NT2/D1 (cell line): ENCODE data around the gene SH3PXD2A.

Experiments
- DNase-seq: peaks from one replicate; pipeline ENCODE4 v3.0.0-alpha.2; 2011; ENCODE audit warnings: low read depth, low spot score
- H3K27me3 ChIP-seq: 2 replicates; pipeline ENCODE4 v1.6.0; 2011; ENCODE audit warnings: mild to moderate bottlenecking; ENCODE audit not compliant: insufficient read length, insufficient read depth
- H3K36me3 ChIP-seq: 2 replicates; pipeline ENCODE4 v1.6.1; 2011; ENCODE audit warnings: mild to moderate bottlenecking, low read length, mixed read lengths; ENCODE audit not compliant: insufficient read depth, insufficient read length
- H3K4me1 ChIP-seq: 2 replicates; pipeline ENCODE4 v1.5.1; 2011; ENCODE audit not compliant: insufficient read depth, insufficient read length
- H3K4me3 ChIP-seq: 2 replicates; pipeline ENCODE4 v1.5.1; 2011; ENCODE audit warnings: low read depth; ENCODE audit not compliant: insufficient read length
- H3K9ac ChIP-seq: 2 replicates; pipeline ENCODE4 v1.6.0; 2011; ENCODE audit warnings: low read depth; ENCODE audit not compliant: insufficient read length
- H3K9me3 ChIP-seq: 2 replicates; pipeline ENCODE4 v1.5.1; 2011; ENCODE audit warnings: mild to moderate bottlenecking, low read length; ENCODE audit not compliant: insufficient read depth
- SUZ12 ChIP-seq: IDR thresholded peaks from 2 replicates; pipeline ENCODE4 v1.6.1; 2011; ENCODE audit not compliant: insufficient read length, insufficient read depth; ENCODE audit errors: extremely low read depth
- YY1 ChIP-seq: IDR thresholded peaks from 2 replicates; pipeline ENCODE4 v1.6.1; 2011; ENCODE audit not compliant: insufficient read length, insufficient read depth
- ZNF274 ChIP-seq: IDR thresholded peaks from 2 replicates; pipeline ENCODE4 v1.6.1; 2011; ENCODE audit warnings: mild to moderate bottlenecking, low read depth, low read length

The SH3PXD2A gene

DNA sequence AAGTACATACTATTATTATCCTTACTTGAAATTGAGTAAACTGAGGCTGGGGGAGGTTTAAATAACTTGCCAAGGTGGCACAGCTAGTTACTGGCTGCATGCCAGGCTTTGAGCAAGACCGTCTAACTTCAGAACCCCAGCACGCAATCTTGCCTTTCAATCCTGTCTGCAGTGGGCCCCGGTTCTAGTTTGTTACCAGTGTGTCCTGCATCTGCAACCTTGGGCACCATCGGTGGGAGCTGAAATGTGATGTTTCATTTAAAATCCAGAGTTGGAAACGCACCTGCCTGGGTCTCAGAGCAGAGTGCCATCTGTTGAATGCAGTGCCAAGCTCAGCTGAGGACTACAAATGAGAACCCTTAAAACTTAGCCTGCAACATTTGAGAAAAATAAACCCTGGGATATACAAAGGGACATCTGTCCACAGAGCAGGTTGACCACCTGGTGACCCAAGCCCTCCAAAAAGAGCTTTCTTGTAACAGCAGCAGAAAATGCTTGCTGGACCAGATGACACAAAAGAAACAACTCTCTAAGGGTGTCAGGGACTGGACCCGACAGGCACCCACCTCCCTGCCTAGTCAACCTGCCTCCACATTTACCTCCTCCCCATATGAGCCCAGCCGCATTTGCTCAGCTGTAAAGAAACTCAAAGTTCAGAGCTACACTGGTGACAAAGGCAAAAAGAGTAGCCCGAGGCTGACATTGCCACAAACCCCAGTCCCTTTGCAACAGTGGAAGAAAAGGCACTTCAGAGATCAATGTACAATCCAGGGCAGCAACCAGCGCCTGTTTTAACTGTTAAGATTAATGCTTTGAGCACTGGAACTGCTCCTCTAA, 1.7 kb downstream of the SH3PXD2A start:
- no peaks in the 10 kb centered on the region for H3K9me3 ChIP-seq
- H3K36me3 ChIP-seq: peaks cover 4% of the 10 kb centered on the region
- H3K4me3 ChIP-seq: peak overlapping the region; percentile 63
- TF ChIP-seq SUZ12: no peak
- H3K27me3 ChIP-seq: peaks cover 40% of the 10 kb centered on the region
- peaks cover 4% of the 10 kb centered on the region for H3K4me1 ChIP-seq
- peak overlapping the region; percentile 21 for H3K9ac ChIP-seq
- no peak for DNase-seq

DNA sequence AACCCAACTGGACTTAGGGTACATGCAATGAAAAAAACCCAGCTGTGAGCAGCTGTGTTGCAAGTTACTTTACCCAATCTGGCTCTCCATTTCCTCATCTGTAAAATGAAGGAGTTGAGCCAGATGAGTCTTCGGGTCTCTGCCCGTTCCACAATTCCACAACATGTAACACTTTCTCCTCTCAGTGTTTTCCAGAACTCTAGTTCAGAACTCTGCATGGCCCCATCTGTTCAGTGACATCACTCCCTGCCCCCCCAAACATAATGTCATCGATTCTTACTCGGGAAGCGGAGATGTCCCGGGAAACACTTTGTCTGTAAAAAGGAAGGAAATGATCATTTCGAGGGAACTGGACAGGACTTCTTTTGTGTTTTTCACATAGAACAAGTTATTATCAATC, 2.5 kb downstream of the SH3PXD2A start:
- Histone ChIP-seq H3K4me3 (no peak overlapping the region), H3K27me3 (peaks cover 40% of the 10 kb centered on the region), H3K36me3 (peaks cover 4% of the 10 kb centered on the region), H3K9me3 (no peaks in the 10 kb centered on the region), H3K9ac (no peak overlapping the region), H3K4me1 (peaks cover 4% of the 10 kb centered on the region)
- TF ChIP-seq YY1: no peak
- no peak for TF ChIP-seq ZNF274
- no peak for TF ChIP-seq SUZ12
- no peak for DNase-seq

DNA sequence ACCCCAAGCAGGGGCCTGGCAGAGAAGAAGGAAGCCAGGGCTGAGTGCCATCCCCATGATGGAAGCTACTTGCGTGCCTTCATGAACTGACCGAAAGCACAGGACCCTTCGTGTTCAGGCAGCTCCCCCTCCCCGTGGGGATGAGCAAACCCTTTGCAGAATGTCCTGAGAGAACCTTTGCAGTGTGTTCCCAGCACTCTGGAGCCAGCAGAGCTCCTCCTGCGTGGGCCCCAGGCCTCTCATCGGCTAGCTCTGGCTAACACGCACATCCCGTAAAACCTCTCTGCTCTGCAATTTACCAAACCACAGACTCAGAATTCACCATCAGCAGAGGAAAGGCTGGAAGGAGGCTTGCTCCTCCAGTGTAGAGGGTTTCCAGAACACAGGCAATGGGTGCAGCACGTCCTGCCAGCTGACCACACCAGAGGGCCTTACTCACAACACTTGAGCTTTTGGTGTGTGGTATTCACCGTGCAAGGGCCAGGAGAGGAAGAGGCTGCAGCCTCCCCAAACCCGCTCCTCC, 3.1 kb downstream of the SH3PXD2A start:
- no peak for TF ChIP-seq ZNF274
- TF ChIP-seq SUZ12: no peak
- no peak for TF ChIP-seq YY1
- H3K9ac ChIP-seq: no peak overlapping the region
- peaks cover 35% of the 10 kb centered on the region for H3K27me3 ChIP-seq
- H3K9me3 ChIP-seq: no peaks in the 10 kb centered on the region
- peaks cover 4% of the 10 kb centered on the region for H3K4me1 ChIP-seq
- peaks cover 4% of the 10 kb centered on the region for H3K36me3 ChIP-seq
- no peak overlapping the region for H3K4me3 ChIP-seq
- no peak for DNase-seq

DNA sequence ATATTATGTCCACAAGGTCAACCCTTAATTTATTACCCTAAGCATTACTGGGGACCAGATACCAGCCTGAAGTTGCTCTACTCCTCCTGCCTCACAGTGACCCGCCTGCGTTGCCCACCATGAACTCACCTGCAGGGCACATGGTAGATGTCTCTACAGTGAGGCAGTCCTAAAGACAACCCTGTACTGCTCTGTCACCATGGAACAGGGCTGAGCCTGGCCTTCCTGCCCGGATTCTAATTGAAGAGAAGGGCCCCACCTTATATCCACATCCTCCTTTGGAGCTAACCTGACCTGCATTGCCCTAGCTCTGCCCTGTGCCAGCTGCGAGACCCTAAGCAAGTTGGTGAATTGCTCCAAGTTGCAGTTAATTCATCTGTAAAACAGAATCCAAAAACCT, 4.1 kb downstream of the SH3PXD2A start:
- TF ChIP-seq YY1: no peak
- TF ChIP-seq SUZ12: no peak
- TF ChIP-seq ZNF274: no peak
- Histone ChIP-seq H3K9me3 (no peaks in the 10 kb centered on the region), H3K27me3 (peaks cover 25% of the 10 kb centered on the region), H3K9ac (no peak overlapping the region), H3K4me1 (peaks cover 4% of the 10 kb centered on the region), H3K36me3 (peaks cover 4% of the 10 kb centered on the region), H3K4me3 (no peak overlapping the region)
- no peak for DNase-seq

DNA sequence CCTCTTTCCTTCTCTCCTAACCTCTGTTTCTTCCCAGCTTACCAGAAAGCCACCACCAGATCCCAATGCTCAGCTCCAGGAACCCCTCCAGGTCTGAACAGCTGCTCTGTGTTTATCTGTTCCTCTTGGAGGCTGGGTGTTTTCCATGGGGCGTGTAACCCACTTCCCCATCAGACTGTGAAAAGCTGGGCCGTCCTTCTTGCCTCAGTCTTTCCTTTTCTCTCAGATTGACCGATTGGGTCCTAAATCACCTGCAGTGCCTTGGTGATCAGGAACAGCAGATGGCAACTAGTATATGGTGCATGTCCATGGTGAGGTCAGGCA, 4.8 kb downstream of the SH3PXD2A start:
- no peak overlapping the region for H3K9ac ChIP-seq
- no peak overlapping the region for H3K4me3 ChIP-seq
- TF ChIP-seq SUZ12: no peak
- no peak for TF ChIP-seq YY1
- TF ChIP-seq ZNF274: no peak
- peaks cover 4% of the 10 kb centered on the region for H3K36me3 ChIP-seq
- peaks cover 4% of the 10 kb centered on the region for H3K4me1 ChIP-seq
- H3K9me3 ChIP-seq: no peaks in the 10 kb centered on the region
- DNase-seq: no peak
- peaks cover 20% of the 10 kb centered on the region for H3K27me3 ChIP-seq

DNA sequence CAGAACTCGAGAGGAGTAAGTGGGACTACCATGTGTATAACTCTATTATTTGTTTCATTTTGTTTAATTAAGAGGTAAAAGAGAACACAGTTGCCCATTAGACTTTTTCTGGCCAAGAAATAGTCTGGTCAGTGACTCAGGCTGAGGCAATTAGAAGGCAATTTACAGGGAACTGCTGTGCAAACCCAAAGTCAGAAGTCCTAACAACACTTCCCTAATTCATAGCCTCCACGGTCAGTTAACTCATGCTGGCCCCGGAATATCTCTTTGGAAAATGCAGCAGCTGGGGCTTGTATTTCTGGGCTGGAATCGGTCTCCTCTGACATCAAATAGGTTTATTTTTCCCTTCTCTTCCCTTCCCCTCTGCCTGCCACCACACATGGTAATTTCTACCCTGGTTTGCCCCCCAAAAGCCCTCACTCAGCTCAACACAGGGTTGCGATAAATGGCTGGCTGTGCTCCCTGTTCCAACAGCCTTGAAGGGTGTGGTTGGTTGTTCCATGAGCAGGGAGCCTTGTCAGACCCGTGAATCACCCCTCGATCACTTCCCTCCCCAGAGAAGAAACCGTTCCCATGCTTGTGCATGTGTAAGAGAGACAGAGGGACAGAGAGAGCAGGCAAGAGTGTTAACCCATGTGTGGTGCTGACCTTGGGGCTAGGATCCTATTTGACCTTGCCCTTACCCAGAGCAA, 5.3 kb downstream of the SH3PXD2A start:
- no peak for TF ChIP-seq ZNF274
- TF ChIP-seq SUZ12: no peak
- Histone ChIP-seq H3K4me1 (peaks cover 4% of the 10 kb centered on the region), H3K4me3 (no peak overlapping the region), H3K9ac (no peak overlapping the region), H3K36me3 (peaks cover 4% of the 10 kb centered on the region), H3K27me3 (peaks cover 20% of the 10 kb centered on the region), H3K9me3 (no peaks in the 10 kb centered on the region)
- no peak for DNase-seq

- Histone ChIP-seq H3K4me3 (no peak overlapping the region), H3K9ac (no peak overlapping the region), H3K4me1 (peaks cover 4% of the 10 kb centered on the region), H3K36me3 (peaks cover 4% of the 10 kb centered on the region), H3K27me3 (peaks cover 17% of the 10 kb centered on the region), H3K9me3 (no peaks in the 10 kb centered on the region)
- TF ChIP-seq SUZ12: no peak
- TF ChIP-seq ZNF274: no peak
- no peak for TF ChIP-seq YY1
- DNase-seq: no peak
Observed at GRCh38 chr10:103849212-103849877, 6.0 kb downstream of the SH3PXD2A start.
